DMS114 treated with DMSO at 0.1 percent for 48 hours (cell line): ENCODE data around the gene TRNP1.
"Not testable (repeated sequence)": the region's sequence is repeated elsewhere in the genome, so short reads cannot be mapped to it uniquely, and the experiment has no call there.

Source experiments
- DNase-seq: peaks from one replicate; lab custom pipeline; 2025; ENCODE audit not compliant: unreplicated experiment; lab: John Stamatoyannopoulos, UW

The TRNP1 gene, protein sequence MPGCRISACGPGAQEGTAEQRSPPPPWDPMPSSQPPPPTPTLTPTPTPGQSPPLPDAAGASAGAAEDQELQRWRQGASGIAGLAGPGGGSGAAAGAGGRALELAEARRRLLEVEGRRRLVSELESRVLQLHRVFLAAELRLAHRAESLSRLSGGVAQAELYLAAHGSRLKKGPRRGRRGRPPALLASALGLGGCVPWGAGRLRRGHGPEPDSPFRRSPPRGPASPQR

DNA sequence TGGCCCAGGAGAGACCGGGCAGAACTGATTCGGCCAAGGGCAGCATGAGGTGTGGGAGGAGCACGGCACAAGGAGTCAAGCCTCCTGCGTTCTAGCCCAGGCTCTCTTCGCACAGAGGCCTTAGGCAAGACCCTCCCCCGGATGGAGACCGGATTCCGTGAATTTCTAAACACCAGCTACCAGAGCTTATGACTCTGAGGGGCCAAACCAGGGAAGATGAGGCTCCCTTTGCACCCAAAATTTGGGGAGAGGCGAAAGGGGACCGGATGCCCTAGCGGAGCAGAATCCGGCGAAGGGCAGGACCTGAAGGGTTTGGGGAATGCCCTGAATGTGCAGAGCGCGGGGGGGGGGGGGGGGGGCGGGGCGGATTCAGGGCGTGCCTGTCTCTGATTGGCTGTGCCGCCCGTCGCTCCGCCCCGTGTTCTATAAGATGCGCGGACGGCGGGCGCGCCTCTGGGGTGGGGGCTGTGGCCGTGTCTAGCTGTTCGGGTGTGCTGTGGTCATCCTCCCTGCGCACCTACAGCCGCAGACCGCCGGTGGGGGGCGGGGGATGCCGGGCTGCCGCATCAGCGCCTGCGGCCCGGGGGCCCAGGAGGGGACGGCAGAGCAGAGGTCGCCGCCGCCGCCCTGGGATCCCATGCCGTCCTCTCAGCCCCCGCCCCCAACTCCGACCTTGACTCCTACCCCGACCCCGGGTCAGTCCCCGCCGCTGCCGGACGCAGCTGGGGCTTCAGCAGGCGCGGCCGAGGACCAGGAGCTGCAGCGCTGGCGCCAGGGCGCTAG is at the start of gene TRNP1:
TSS of gene TRNP1 (plus strand) at position 456 of the 783 bp plus-strand sequence. CDS start at position 551, 95 bp downstream.
- DNase-seq = peak; percentile 56

DNA sequence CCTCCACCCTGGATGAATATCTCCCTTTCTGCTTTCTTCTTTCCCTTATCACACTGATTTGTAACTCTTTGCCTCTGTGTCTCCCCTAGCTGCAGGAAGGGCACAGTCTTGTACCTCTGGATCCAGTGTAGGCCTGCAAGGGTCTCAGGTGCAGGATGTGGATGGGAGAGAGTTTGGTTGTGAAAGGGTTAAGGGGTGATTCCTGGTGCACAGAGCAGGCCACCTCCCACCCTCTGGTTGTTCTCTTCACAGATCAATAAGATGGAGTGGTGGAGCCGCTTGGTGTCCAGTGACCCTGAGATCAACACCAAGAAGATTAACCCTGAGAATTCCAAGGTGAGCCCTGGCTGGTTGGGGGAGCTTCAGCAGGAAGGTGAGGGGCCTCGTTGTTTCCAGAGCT is 48.4 kb upstream of the TRNP1 start:
- DNase-seq = no peak

DNA sequence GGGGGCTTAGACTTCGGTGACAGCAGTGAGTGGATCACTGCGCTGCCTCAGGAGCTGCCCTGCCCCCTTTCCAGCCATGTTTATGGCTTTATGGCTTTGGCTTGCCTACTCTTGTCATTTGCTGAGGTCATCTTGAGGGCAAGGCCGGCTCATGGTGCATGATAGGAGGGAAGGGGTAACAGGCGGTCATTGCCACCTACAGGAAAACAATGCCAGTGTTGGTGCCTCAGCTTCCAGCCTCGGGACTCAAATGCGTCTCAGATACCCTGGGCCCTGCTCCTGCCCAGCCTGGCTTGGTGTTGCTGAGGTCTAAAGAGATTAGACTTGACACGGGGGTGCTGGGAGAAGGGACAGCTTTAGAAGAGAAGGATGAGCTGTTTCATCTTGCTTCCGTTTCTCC is 47.8 kb upstream of the TRNP1 start:
- DNase-seq = no peak

DNA sequence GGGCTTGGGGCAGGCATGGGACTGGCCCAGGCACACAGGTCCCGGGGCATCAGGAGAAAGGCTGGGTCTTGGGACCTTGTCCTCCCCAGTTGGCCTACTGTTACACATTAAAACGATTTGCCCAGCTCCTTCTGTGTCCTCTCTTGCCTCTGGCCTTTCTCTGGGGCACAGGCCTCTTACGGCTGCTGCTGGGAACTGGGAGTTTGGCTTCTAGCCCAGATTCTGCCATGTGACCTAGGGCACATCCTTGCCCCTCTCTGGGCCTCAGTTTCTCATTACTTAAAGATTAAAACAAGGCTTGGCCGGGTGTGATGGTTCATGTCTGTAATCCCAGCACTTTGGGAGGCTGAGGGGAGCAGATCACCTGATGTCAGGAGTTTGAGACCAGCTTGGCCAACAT is 47.2 kb upstream of the TRNP1 start:
- no peak for DNase-seq

DNA sequence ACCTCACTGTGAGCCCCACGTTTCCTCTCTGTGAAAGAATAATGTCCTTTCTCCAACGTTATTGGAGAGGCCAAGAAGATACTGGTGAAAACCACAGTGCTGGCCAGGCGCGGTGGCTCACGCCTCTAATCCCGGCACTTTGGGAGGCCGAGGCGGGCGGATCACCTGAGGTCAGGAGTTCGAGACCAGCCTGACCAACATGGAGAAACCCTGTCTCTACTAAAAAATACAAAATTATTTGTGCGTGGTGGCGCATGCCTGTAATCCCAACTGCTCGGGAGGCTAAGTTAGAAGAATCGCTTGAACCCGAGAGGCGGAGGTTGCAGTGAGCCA is 44.8 kb upstream of the TRNP1 start:
- not testable (repeated sequence) for DNase-seq

DNA sequence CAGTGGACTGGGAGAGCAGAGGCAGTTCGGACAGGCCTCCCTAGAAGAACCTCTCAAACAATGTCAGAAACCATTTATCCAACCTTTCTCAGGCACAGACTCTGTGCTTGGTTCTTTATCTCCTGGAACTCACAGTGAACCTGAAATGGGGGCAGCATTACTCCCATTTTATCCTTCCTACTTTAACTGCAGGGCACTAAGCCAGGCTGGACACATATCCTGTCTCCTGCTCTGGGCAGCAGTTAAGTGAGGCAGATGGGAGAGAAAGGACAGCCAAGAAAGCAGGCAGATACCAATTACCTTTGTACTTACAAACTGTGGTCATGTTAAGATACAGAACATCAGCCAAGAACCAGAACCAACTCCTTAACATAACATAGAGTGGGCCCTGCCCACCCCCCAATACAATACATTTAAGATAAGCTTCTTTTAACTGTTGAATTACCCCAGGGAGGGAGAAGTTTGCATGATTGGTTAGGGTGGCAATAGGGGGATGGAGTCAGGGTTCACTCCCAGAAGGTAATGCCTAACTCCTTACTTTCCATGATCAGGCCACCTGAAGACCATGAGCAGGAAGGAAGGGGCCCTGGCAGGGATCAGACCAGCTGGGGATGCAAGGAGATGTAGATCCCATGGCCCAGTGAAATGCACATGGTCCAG is 44.1 kb upstream of the TRNP1 start:
- DNase-seq = no peak

DNA sequence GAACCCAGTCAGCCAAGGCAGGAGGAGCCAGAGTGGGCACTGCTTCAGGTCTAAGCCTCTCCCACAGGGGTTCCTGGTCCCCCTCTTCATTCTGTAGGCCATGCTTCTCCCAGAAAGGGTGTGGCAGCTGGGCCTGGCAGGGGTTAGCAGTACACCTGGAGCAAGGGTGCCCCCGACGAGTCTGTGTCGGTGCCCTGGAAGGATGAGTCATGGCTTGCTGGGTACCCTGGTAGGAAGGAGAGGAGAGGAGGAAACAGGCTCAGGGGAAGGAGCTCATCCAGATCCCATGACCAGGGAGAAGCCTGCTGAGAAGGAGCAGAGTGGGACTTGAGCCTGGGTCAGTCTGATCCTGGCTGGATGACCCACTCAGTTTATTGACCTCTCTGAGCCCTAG is 43.6 kb upstream of the TRNP1 start:
- DNase-seq = no peak

DNA sequence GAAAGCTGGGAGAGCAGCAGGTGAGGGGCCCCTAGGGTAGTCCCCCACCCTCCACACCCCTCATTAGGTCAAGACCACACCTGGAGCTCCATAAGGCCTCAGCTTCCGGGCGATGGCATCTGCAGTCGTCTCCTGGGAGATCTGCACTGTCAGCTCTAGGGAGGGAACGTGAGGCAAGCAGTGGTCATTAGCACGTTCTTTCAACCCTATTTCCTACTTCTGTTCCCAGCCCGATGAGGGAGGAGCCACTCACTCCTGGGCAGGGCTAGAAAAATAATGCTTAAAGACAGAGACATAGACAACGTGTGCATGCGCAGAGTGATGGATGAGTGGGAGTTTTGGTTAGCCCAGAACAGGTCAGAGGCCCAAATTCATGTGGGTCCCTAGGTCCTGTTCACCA is 42.9 kb upstream of the TRNP1 start:
- no peak for DNase-seq

DNA sequence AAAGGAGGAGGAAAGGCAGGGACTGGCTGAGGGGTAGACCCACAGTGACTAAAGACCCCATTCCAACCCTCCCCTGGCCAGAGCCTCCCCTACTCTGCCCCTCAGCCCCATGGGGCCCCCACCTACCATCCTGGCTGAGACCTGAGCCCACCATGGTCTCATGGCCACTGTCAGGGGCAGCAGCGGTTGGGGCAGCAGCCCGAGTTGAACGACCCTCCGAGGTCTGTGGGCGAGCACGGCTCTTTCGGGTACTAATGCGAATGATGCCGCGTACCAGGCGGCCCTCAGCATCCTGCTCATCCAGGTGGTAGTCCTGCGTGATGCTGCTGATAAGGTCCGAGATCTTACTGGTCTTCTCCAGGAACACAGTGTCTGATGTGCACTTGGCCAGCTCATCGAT is 42.3 kb upstream of the TRNP1 start:
- no peak for DNase-seq

DNA sequence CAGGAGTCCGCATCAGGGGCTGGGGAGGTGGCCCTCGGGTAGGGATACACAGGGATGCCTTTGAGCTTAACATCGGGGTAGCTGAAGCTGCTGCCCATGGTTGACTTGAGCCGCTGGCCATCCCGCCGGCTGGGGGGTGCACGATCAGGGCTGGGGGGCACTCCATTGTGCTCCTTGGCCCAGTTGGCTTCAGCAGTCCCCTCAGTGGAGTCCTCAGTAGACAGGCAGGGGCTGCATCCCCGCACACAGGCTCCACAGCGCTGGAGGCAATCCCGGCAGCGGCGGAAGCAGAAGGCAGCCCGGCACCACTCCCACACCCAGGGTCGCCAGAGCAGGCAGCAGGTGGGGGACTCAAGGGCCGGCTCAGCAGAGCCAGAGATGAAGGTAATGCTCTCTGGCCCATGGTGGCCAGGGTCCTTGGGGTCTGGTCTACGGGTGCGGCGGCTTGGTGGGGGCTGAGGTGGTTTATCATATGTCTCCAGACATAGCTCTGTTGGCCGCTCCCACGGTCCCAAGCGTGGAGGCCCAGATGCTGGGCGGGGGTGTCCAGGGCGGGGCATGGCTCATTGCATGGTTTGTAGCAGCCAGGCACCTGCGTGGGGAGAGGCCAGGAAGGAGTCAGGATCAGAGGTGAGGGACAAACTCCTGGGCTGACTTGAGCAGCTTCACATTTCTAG is 41.5 kb upstream of the TRNP1 start:
- DNase-seq = no peak

DNA sequence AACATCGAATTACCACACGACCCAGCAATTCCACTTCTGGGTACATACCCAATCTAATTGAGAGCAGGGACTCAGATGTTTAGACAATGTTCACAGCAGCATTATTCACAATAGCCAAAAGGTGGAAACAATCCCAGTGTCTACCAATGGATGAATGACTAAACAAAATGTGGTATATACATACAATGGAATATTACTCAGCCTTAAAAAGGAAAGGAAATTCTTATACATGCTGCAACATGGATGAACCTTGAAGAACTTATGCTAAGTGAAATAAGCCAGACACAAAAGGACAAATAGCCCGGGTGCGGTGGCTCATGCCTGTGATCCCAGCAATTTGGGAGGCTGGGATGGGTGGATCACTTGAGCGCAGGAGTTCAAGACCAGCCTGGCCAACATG is 40.1 kb upstream of the TRNP1 start:
- no peak for DNase-seq

DNA sequence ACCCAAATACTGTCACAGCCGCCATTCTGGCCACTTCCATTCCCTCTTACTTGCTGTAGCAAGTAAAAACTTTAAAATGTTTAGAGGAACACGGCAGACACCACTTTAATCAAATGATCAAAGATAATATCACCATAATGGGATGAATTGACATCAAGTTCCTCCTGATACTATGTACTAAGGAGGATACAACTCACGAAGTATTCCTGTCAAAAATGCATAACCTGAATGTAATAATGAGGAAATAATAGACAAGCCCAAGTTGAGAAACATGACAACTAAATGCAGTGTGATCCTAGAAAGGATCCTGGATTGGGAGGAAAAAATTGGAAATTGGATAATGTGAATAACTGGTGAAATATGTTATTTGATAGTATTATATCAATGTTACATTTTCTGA is 37.2 kb upstream of the TRNP1 start:
- no peak for DNase-seq

DNA sequence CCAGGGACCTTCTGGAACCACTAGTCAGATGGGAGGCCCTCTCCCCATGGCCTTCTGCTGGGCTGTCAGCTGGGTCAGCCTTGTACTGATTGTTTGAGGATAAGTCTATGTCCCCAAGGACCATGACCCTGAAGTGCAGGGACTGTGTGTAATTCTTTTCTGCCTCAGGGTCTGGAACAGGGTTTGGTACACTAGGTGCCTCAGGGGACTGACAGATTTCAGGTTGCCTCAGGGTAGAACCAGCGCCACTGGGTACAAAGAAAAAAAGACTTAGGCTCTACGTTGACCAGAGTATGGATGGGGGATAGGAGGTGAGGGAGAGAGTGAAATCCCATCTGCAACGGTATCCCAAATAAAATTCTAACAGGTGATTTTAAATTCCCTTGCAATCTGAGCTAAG is 36.2 kb upstream of the TRNP1 start:
- no peak for DNase-seq

DNA sequence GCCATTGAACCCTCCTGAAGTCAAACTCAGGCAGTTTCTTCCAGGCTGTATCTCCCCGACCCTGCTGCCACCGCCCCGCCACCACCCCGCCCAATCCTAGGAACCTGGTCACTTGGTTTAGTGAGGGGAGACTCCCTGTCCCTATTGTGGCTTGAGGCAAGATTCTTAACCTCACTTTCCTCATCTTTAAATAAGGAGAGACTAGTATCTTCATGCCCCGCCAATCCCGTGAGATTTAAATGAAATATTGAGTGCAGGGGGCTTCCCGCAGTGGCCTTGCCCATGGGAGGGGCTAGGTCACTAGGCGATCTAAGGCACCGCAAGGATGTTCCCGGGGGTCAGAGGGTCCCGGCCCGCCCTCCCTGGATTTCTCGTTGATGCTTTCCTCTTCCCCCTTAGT is 34.2 kb upstream of the TRNP1 start:
- no peak for DNase-seq

DNA sequence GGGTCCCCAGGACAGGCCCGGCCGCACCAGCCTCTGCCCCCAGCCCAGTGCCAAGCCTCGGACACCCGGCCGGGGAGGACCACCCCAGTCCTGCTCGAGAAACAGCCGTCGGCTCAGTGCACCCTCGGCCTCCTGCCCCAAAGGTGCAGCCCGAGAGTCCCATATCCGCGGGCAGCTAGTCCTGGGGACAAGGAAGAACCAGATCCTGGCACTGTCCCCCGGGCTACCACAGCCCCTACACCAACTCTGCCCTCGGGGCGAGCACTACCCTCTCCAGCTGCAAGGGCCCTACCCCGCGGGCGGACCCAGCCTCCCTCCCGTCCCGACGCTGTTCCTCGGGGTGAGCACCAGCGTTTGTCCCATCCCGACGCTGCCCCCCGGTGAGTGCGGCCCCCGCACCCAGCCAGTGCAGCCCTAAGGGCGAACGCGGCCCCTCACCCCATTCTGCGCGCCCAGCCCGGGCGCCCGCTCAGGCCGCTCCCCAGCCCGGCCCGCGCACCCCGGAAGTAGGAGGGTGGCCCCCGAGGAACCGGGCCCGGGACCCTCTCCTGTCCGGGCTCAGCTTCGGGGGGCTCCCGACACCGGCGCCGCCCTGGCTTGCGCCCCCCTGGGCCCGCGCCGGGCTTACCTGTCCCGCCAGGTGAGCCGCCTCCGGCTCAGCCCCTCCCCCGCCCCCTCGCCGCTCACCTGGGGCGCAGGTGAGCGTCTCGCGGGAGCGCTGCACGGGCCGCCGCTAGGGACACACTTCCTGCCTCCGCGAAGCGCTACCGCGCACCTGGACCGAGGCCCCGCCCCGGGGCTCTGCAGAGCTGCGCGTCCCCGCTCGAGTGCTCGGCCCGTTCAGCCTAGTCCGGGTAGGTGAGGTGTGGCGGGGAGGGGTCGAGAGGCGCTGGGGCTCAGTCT is 33.5 kb upstream of the TRNP1 start, which contains the start of gene KDF1:
TSS of gene KDF1 (minus strand) at position 747 of the 903 bp plus-strand sequence. CDS start 8,088 bp downstream, outside the sequence.
- DNase-seq = no peak

DNA sequence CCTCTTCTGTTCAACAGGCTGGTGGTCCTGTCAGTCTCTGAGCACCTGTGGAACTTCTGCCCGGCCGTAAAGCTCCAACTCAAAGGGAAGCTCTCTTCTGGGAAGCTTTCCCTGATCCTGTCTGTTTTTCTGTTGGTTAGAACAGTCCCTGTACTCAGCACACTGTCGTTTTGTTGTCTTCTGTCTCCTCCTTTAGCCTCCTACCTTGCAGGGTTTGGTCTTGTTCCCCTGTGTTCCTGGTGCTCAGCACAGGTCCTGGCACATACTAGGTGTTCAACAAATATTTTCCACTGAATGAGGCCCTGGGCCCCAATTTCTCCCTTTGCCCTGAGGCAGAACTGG is 32.9 kb upstream of the TRNP1 start:
- DNase-seq = no peak

DNA sequence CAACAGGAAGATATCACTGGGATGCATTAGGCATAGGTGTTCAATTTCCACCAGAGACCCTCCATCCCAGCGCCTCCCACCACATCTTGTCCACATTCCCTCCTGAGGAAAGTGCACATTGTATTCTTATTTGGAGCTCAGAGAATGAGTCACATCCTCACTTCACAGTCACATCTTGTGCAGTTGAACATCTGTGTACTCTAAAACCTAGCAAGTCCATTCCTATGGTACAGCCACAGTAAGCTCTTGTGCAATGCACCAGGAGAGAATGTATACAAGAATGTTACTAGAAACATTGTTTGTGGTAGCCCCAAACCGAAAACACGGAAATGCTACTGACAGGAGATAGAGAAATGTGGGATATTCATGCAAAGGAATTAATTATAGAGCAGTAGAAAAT is 31.7 kb upstream of the TRNP1 start:
- no peak for DNase-seq

DNA sequence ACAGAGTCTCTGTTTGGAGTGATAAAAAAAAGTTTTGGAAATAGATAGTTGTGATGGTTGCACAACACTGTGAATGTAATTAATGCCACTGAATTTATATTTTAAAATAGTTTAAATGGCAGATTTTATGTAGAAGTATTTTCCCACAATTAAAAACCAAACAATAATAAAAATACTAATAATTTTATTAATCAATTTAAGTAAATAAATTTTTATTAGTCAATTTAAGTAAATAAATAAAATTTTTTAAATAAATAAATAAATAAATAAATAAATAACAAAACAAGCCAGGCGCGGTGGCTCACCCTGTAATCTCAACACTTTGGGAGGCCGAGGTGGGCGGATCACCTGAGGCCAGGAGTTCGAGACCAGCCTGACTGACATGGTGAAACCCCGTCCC is 28.3 kb upstream of the TRNP1 start:
- DNase-seq = no peak

DNA sequence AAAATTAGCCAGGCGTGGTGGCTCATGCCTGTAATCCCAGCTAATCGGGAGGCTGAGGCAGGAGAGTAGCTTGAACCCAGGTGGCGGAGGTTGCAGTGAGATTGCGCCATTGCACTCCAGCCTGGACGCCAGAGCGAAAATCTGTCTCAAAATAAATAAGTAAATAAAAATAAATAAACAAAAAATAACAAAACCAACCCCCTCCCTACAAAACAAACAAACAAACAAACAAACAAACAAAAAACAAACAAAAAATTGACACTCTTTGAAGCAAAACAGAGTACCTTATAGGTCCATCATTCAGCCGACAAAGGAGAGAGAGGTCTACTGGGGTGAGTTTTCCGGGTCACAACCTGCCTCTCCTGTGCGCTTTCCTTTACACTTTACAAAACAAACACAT is 27.9 kb upstream of the TRNP1 start:
- no peak for DNase-seq

DNA sequence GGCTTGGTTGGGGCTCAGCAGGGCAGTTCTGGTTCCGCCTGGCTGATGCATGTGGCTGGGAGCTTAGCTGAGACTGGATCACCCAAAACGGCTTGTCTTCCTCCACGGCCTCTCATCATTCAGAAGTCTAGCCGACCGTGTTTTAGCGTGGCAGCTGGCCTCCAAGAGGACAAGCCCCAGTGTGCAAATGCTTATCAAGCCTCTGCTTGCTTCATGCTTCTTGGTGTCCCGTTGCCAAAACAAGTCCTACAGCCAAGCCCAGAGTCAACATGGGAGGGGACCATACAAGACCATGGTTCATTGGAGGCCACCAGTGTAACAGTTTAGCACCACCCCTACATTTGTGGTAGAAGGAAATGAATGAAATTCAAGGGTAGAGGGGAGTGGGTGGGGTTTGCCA is 22.7 kb upstream of the TRNP1 start:
- no peak for DNase-seq

DNA sequence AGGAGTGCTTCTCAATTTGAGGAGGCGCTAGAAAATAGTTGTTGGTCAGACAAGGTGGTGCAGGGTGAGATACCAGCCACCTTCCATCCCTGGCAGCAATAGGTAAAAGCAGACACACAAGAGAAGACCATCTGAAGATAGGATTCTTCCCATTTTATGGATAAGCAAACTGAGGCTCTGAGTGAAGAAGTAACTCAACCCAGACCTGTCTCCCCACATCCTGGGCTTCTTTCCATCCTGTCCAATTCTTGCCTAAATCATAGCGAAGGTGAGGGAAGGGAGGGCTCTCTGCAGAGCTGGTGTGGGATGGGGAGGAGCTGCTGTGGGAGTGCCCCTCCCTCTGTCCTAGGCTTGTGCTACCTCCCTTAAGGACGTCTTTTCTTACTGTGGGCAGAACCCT is 21.9 kb upstream of the TRNP1 start:
- no peak for DNase-seq
